ENCODE results near the gene C5orf46.
A peak's percentile ranks its signal among the peaks of the same experiment; 100 is the strongest.

The C5orf46 gene

GRCh38 chr5:147859962-147860640 is 46.2 kb downstream of the C5orf46 start:
- Histone ChIP-seq H3F3A (ENCODE audit: control insufficient read depth, insufficient read depth) (no peaks in the 10 kb centered on the region), H3K27me3 (ENCODE audit: control insufficient read depth, low read length) (peaks cover 15% of the 10 kb centered on the region), H3K27ac (ENCODE audit: low read depth, low read length) (no peak overlapping the region), H3K36me3 (ENCODE audit: control insufficient read depth, low read length) (no peaks in the 10 kb centered on the region), H3K4me1 (ENCODE audit: control insufficient read depth, low read length) (no peaks in the 10 kb centered on the region), H3K4me2 (ENCODE audit: low read length) (no peak overlapping the region), H4K20me1 (ENCODE audit: control insufficient read depth, insufficient read depth, low read depth, low read length) (no peaks in the 10 kb centered on the region), H3K79me2 (ENCODE audit: control insufficient read depth, low read length) (no peaks in the 10 kb centered on the region), H3K4me3 (ENCODE audit: low read length) (no peak overlapping the region), H3K9me3 (ENCODE audit: control insufficient read depth, insufficient read depth, low read length) (no peaks in the 10 kb centered on the region), H3K9me2 (replicated peaks; ENCODE audit: control insufficient read depth, low read length) (no peaks in the 10 kb centered on the region)
- TF ChIP-seq EZH2phosphoT487 (IDR thresholded peaks at IDR 0.05; ENCODE audit: borderline replicate concordance, low read length): no peak
- TF ChIP-seq, protein P1, sequence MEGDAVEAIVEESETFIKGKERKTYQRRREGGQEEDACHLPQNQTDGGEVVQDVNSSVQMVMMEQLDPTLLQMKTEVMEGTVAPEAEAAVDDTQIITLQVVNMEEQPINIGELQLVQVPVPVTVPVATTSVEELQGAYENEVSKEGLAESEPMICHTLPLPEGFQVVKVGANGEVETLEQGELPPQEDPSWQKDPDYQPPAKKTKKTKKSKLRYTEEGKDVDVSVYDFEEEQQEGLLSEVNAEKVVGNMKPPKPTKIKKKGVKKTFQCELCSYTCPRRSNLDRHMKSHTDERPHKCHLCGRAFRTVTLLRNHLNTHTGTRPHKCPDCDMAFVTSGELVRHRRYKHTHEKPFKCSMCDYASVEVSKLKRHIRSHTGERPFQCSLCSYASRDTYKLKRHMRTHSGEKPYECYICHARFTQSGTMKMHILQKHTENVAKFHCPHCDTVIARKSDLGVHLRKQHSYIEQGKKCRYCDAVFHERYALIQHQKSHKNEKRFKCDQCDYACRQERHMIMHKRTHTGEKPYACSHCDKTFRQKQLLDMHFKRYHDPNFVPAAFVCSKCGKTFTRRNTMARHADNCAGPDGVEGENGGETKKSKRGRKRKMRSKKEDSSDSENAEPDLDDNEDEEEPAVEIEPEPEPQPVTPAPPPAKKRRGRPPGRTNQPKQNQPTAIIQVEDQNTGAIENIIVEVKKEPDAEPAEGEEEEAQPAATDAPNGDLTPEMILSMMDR (IDR thresholded peaks at IDR 0.05; ENCODE audit: low read depth, low read length, poor library complexity, severe bottlenecking): no peak

DNA sequence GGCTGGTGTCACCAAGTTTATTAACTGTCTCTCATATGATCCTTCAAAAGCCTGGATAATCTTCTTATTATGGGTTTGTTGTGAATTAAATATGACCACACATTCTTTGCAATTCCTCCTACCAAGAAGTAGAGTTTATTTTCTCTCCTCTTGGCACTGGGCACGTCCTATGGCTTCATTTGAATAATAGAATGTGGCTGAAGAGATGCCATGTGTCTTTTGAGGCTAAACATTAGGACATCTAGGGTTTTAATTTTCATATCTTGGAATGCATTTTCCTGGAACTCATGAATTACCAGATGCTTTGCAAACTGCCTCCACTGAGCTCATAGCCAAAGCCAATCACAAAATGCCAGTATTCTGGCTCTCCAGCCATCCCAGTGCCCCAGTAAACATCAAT is 47.8 kb downstream of the C5orf46 start:
- Histone ChIP-seq H3F3A (ENCODE audit: control insufficient read depth, insufficient read depth) (no peaks in the 10 kb centered on the region), H3K4me3 (ENCODE audit: low read length) (no peak overlapping the region), H4K20me1 (ENCODE audit: control insufficient read depth, insufficient read depth, low read depth, low read length) (no peaks in the 10 kb centered on the region), H3K9me3 (ENCODE audit: control insufficient read depth, insufficient read depth, low read length) (no peaks in the 10 kb centered on the region), H3K4me1 (ENCODE audit: control insufficient read depth, low read length) (no peaks in the 10 kb centered on the region), H3K4me2 (ENCODE audit: low read length) (no peak overlapping the region), H3K36me3 (ENCODE audit: control insufficient read depth, low read length) (no peaks in the 10 kb centered on the region), H3K9me2 (replicated peaks; ENCODE audit: control insufficient read depth, low read length) (no peaks in the 10 kb centered on the region), H3K27me3 (ENCODE audit: control insufficient read depth, low read length) (peaks cover 22% of the 10 kb centered on the region), H3K79me2 (ENCODE audit: control insufficient read depth, low read length) (no peaks in the 10 kb centered on the region), H3K27ac (ENCODE audit: low read depth, low read length) (no peak overlapping the region)
- TF ChIP-seq EZH2phosphoT487 (IDR thresholded peaks at IDR 0.05; ENCODE audit: borderline replicate concordance, low read length): no peak
- TF ChIP-seq, protein P1 (IDR thresholded peaks at IDR 0.05; ENCODE audit: low read depth, low read length, poor library complexity, severe bottlenecking): no peak

- Histone ChIP-seq H3K4me1 (ENCODE audit: control insufficient read depth, low read length) (no peaks in the 10 kb centered on the region), H4K20me1 (ENCODE audit: control insufficient read depth, insufficient read depth, low read depth, low read length) (no peaks in the 10 kb centered on the region; the same call in 1 of the 2 replicates), H3F3A (ENCODE audit: control insufficient read depth, insufficient read depth) (no peaks in the 10 kb centered on the region), H3K79me2 (ENCODE audit: control insufficient read depth, low read length) (no peaks in the 10 kb centered on the region), H3K4me2 (ENCODE audit: low read length) (no peak overlapping the region), H3K27me3 (ENCODE audit: control insufficient read depth, low read length) (peaks cover 25% of the 10 kb centered on the region), H3K9me2 (replicated peaks; ENCODE audit: control insufficient read depth, low read length) (no peaks in the 10 kb centered on the region), H3K9me3 (ENCODE audit: control insufficient read depth, insufficient read depth, low read length) (no peaks in the 10 kb centered on the region), H3K36me3 (ENCODE audit: control insufficient read depth, low read length) (no peaks in the 10 kb centered on the region), H3K27ac (ENCODE audit: low read depth, low read length) (no peak overlapping the region), H3K4me3 (ENCODE audit: low read length) (no peak overlapping the region)
- TF ChIP-seq, protein P1 (IDR thresholded peaks at IDR 0.05; ENCODE audit: low read depth, low read length, poor library complexity, severe bottlenecking): peak; percentile 86
- TF ChIP-seq EZH2phosphoT487 (IDR thresholded peaks at IDR 0.05; ENCODE audit: borderline replicate concordance, low read length): no peak
Observed at GRCh38 chr5:147857302-147858129, 48.8 kb downstream of the C5orf46 start.

Data from DOHH2 (cell line).